ENCODE data around the gene RGS7.
"Not testable (repeated sequence)": the region's sequence is repeated elsewhere in the genome, so short reads cannot be mapped to it uniquely, and the experiment has no call there.

The RGS7 gene

GRCh38 chr1:240820816-240821215 is 536.2 kb downstream of the RGS7 start:
- FAIRE-seq: no peak

GRCh38 chr1:240816472-240816871 is 540.5 kb downstream of the RGS7 start:
- FAIRE-seq: no peak

- FAIRE-seq: no peak
These were observed 543.3 kb downstream of the RGS7 start for GRCh38 chr1:240813720-240814119.

GRCh38 chr1:240811256-240811655 is 545.7 kb downstream of the RGS7 start:
- no peak for FAIRE-seq

DNA sequence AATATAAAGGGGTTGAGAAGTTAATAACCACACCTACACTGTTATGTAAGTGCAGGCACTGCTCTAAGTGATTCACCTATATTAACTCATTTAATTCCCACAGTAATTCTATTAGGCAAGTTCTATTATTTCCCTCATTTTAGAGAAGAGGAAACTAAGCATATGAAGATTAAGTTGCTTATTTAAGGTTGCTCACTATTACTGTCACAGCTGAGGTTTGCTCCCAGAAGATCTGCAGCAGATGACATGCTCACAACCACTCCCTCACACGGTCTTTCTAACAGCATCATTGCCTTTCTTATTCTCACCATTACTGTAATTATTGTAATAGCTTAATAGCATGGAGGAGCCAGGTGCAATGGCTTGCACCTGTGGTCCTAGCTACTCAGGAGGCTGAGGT is 548.6 kb downstream of the RGS7 start:
- FAIRE-seq: no peak

- FAIRE-seq: peak; percentile 45
These were observed 550.7 kb downstream of the RGS7 start for GRCh38 chr1:240806200-240806745.

DNA sequence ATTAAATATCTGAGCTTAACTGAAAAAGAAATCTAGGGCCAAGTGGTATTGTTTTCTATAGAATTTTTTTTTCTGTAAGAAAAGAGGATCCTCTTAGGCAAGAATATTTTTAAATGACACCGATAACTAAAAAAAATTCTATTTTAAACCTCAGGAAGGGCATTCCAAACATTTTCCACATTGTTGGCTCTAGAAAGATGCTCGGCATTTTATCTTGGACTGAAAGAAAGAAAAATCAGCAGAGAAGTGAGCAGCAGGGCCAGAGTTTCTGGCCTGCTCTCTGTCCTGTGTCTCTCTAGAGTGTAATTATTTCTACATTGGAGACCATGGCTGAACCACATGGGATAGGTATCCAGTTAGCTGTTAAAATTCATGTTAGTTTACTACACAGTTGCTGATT is 552.5 kb downstream of the RGS7 start:
- FAIRE-seq: no peak

DNA sequence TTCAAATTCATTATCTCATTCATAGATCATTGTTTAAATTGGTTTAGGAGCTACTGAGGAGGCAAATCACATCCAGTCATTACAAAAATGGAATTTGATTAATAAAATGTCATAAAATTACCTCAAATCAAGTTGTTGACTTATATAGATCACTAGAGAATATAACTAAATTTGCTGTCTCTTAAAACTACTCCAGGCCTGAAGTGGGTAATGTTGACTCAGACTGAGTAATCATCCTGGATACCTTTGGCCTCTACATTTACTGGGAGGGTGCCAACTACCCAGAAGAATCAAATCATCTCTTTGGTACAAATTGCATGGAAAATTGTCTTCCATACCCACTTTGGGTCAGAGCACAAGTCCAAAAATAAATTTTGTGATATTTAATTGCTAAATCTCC is 553.9 kb downstream of the RGS7 start:
- no peak for FAIRE-seq

DNA sequence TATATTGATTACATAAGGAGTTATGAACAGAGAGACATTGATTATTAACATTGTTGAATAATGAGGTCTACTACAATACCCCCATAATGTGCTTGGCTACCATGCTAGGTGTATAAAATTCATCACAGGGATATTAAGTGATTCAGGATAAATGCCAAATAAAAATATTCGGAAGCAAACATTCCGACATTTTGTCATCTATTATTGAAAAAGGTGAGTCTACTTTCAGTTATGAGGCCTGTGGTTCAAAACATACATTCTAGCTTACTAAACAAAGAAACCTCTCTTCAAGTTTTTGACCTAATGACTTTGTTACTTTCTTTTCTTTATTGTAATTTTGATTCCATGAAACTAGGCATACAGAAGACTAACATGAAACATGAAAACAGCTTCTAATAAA is 554.7 kb downstream of the RGS7 start:
- FAIRE-seq: no peak

- no peak for FAIRE-seq
These were observed 555.6 kb downstream of the RGS7 start for GRCh38 chr1:240801442-240801841.

DNA sequence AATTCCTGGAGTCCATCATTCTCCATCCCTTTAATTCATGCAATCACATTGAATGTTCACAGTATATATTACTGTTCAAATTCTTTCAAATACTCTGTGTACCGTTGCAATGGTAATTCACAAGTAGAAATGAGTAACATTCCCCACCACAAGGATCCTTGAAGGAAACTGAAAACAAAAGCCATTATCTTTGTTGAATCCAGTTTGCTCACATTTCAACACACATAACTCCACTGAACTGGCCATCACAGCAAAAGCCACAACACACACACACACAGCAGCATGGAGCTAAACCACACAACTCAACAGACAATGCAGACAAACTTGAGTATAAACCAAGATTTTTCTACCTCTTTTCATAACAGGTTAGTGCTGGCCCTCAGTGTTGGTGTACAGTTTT is 556.7 kb downstream of the RGS7 start:
- FAIRE-seq: no peak

GRCh38 chr1:240797050-240797449 is 560.0 kb downstream of the RGS7 start:
- FAIRE-seq: no peak

DNA sequence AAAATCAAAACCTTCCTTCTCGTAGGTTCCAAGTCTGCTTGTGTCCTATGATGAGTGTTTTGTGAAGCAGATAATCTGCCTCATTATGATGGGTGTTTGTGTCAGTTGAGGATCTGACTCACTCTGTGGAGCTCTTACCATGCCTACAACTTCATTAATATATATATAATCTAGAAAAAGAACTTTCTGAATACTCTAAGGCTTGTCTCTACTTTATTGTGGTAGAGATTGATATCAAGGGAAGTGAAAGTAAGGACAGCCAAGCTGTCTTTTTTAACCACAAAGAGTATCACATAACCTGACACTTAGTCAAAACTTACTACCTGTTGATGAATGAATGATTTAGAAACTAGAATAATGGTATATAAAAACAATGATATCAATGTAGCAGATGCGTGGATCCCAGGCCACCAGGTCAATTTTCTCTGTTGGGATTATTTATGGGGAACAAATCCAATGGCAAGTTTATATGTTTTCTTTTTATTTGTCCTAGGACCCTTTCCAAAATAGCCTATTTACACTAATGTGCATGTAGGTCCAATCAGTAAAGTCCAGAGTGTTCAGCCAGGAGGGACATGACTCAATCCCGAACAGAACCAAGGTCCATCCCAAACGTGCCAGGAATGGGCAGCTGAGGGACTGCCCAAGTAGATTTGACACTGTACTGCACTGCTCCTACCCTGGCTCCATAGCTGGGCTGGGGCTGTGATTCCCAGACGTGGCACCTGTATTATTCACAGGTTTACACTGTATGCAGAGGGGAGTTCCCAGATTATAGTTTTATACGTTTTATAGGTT is 562.8 kb downstream of the RGS7 start:
- FAIRE-seq: no peak

GRCh38 chr1:240792915-240793529 is 564.0 kb downstream of the RGS7 start:
- no peak for FAIRE-seq

DNA sequence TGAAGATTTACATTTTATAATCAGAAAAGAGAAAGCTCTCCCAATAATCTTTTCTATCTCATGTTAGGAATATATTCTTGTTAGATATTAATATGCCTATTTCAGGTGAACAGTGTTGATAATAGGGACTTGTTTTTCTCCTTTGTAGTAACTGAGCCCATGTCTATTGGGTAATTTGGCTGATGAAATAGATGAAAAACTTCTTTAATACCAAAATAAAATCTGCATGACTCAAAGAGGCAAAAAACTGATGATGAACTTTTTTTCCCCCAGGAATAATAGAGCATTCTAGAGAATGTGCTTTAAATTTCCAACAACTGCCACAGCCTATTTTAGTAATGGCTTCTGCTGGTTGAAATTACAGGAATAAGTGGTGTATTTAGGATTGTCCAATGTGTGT is 566.1 kb downstream of the RGS7 start:
- FAIRE-seq: no peak

GRCh38 chr1:240786880-240787279 is 570.1 kb downstream of the RGS7 start:
- FAIRE-seq: no peak

GRCh38 chr1:240784776-240785175 is 572.2 kb downstream of the RGS7 start:
- FAIRE-seq: no peak

DNA sequence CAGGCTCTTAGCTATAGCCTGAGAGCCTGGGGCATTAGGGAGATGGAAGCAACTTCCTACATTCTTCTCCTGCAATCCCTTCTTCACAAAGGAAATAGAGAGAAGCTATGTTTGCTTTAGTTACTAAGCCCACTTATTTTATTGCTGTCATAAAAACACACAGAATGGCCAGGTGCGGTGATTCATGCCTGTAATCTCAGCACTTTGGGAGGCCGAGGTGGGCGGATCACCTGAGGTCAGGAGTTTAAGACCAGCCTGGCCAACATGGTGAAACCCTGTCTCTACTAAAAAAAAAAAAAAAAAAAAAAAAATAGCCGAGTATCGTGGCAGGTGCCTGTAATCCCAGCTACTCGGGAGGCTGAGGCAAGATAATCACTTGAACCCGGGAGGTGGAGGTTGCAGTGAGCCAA is 573.3 kb downstream of the RGS7 start:
- FAIRE-seq: not testable (repeated sequence)

DNA sequence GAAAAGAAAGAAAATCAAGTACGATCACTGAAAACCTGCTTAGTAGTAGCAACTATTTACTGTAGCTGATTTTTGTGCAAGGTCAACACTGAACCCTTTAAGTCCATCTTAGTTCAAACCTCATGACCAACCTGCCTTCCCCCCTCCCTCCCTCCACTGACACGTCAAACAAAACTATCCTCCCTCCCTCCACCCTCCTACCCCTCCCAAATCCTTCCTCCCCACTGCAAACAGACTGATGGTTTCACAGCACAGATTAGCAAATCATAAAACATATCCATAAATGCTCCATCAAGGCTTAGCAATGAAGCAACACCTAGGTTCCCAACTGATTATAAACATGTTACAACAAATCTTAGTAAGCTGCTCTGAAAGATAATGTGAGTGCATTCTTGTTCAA is 580.8 kb downstream of the RGS7 start:
- no peak for FAIRE-seq

DNA sequence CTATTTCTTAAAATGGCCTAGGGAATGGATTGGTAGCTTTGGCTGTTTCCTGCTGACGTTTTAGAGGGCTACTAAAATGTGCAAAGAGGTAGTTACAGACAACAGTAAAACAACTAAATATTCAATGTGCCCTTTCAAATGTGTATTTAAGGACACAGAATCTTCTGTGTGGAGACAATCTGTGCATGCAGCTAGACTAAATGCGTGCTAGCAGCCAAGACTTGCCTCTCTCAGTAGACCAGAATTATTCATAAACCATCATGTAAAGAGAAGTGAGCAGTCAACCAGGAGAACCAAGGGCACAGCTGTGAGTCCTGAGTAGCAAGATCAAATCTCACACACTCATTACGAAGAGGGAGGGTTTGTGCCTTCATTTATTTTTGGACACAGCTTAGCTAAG is 584.9 kb downstream of the RGS7 start:
- FAIRE-seq: no peak

DNA sequence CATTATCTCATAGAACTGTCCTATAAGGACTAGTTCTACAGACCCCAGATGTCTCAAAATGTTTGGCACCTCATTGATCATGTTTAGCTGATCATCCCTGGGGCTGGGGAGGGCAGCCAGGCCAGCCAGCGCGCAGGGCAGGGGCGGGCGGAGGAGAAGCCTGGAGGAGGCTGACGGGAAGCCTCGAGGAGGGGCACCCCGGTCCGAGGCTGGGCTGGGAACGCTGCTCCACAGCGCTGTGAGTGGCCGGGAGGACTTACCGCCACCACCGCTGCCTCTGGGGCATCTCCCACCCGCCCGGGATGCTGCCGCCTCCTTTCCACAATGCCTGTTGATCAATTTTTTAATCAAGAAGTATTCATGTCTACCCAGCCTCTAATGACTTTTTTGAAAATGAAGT is 585.6 kb downstream of the RGS7 start:
- no peak for FAIRE-seq

- FAIRE-seq: no peak
These were observed 588.0 kb downstream of the RGS7 start for GRCh38 chr1:240768979-240769378.

DNA sequence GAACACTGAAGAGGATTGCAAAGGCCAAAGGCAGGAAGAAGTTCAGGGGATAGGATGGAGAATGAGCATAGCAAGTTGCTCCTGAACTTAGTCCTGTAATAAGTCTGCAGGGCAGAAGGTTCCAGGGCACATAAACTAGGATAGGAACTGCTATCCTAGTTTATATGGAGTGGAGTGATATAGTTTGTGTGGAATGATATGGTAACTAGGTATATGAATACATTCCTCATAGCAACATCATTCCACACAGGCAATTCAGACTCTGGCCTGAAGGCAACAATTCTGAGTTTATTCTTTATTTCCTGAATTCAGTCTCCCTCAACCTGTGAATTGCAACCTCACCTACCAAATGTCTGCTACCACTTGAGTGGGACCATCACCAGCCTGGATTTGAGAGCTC is 590.2 kb downstream of the RGS7 start:
- no peak for FAIRE-seq

DNA sequence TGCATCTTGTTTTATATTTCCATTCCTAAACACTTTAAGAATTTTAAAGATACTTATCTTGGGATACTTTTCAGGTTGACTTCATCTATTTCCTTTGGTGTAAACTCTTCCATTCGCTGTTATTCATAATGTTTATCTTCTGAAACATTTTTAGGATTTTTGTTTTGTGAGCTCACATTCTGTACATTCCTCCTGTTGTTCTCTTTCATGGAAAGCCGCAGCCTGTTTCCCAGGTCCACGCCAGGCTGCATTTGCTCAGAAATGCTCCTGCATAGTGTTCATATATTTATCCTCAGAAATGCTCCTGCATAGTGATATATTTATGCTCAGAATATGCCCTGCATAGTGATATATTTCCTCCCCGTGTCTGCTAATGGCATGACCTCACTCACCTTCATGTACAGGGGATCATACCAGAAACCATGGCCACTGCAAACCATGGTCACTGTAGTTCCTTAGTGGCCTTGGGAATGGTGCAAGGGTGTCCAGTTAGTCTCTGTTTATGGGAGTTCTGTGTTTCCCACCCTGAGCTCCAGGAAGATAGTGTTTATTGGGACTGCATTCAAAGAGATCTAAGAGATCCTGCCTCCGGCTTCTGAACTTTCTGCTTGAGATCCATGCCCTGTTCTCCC is 591.2 kb downstream of the RGS7 start:
- no peak for FAIRE-seq
